ENCODE measurements around the gene LPAR2.

LPAR2 gene

GRCh38 chr19:19642506-19643157 lies 14.6 kb upstream of the LPAR2 start:
- H3K36me3 ChIP-seq (ENCODE audit: control insufficient read depth in 1 of 2, insufficient read depth in 2 of 2, low read length in 2 of 2): peaks cover 51 to 53% of the 10 kb centered on the region in 2 experiments
- peak overlapping the region; percentile 24 for H2BK5ac ChIP-seq (ENCODE audit: low read depth, low read length, poor library complexity)
- H3K27me3 ChIP-seq (ENCODE audit: insufficient read depth, low read length): no peaks in the 10 kb centered on the region
- peak overlapping the region; percentile 83 for H3K9ac ChIP-seq (ENCODE audit: low read length)
- peak overlapping the region; percentile 49 for H3K4ac ChIP-seq (ENCODE audit: low read depth, low read length)
- peak overlapping the region; percentile 73 for H4K8ac ChIP-seq (ENCODE audit: low read depth, low read length)
- peak overlapping the region; percentile 40 for H4K91ac ChIP-seq (ENCODE audit: low read depth, low read length)
- DNase-seq: peak; percentile 20 to 24
- peak overlapping the region; percentile 15 for H2BK120ac ChIP-seq (ENCODE audit: insufficient read depth, low read length, poor library complexity)
- H3K14ac ChIP-seq (ENCODE audit: low read length): peak overlapping the region; percentile 86
- H3K18ac ChIP-seq (ENCODE audit: low read length): peak overlapping the region; percentile 18
- peak overlapping the region; percentile 20 for H4K12ac ChIP-seq (ENCODE audit: low read depth, low read length)
- WGBS (ENCODE audit: extremely low coverage, insufficient coverage, insufficient read length): no CpG with 5 or more reads among the region's 16 CpGs
- H3K27ac ChIP-seq (ENCODE audit: low read depth, low read length): peak overlapping the region; percentile 18
- peak overlapping the region; percentile 85 for H3K4me3 ChIP-seq (ENCODE audit: low read depth, low read length)
- H3K79me2 ChIP-seq (ENCODE audit: control insufficient read depth, insufficient read depth, low read length, poor library complexity): peaks cover 2% of the 10 kb centered on the region
- H3K9me3 ChIP-seq (ENCODE audit: insufficient read depth, low read depth, low read length): no peaks in the 10 kb centered on the region
- peak overlapping the region; percentile 98 for H3K4me2 ChIP-seq (ENCODE audit: low read length)
- H3K23ac ChIP-seq (ENCODE audit: low read length): no peak overlapping the region
- H2AK5ac ChIP-seq (ENCODE audit: low read length): peak overlapping the region; percentile 32
- peaks cover 3 to 5% of the 10 kb centered on the region in 2 experiments for H3K4me1 ChIP-seq (ENCODE audit: control insufficient read depth in 1 of 2, insufficient read depth in 2 of 2, low read length in 2 of 2)
- no peak overlapping the region for H2BK12ac ChIP-seq (ENCODE audit: low read length)
- H2AFZ ChIP-seq (ENCODE audit: insufficient read depth, low read length, poor library complexity): peak overlapping the region; percentile 53
- H3K79me1 ChIP-seq (ENCODE audit: low read length): peaks cover 11% of the 10 kb centered on the region

GRCh38 chr19:19637523-19638251 lies 9.7 kb upstream of the LPAR2 start:
- WGBS (ENCODE audit: extremely low coverage, insufficient coverage, insufficient read length): no CpG with 5 or more reads among the region's 53 CpGs
- no peak overlapping the region for H3K23ac ChIP-seq (ENCODE audit: low read length)
- no peak overlapping the region for H4K12ac ChIP-seq (ENCODE audit: low read depth, low read length)
- H3K79me1 ChIP-seq (ENCODE audit: low read length): peaks cover 2% of the 10 kb centered on the region
- H4K91ac ChIP-seq (ENCODE audit: low read depth, low read length): no peak overlapping the region
- H3K14ac ChIP-seq (ENCODE audit: low read length): no peak overlapping the region
- H2BK5ac ChIP-seq (ENCODE audit: low read depth, low read length, poor library complexity): no peak overlapping the region
- H3K9ac ChIP-seq (ENCODE audit: low read length): no peak overlapping the region
- no peak overlapping the region for H2AK5ac ChIP-seq (ENCODE audit: low read length)
- H3K4ac ChIP-seq (ENCODE audit: low read depth, low read length): no peak overlapping the region
- no peak overlapping the region for H4K8ac ChIP-seq (ENCODE audit: low read depth, low read length)
- H3K36me3 ChIP-seq (ENCODE audit: control insufficient read depth in 1 of 2, insufficient read depth in 2 of 2, low read length in 2 of 2): peaks cover 63 to 67% of the 10 kb centered on the region in 2 experiments
- H3K4me3 ChIP-seq (ENCODE audit: low read depth, low read length): peak overlapping the region; percentile 6
- no peak overlapping the region for H2AFZ ChIP-seq (ENCODE audit: insufficient read depth, low read length, poor library complexity)
- no peak overlapping the region for H3K18ac ChIP-seq (ENCODE audit: low read length)
- H3K27ac ChIP-seq (ENCODE audit: low read depth, low read length): no peak overlapping the region
- H3K4me2 ChIP-seq (ENCODE audit: low read length): no peak overlapping the region
- no peak overlapping the region for H2BK120ac ChIP-seq (ENCODE audit: insufficient read depth, low read length, poor library complexity)
- H3K9me3 ChIP-seq (ENCODE audit: insufficient read depth, low read depth, low read length): no peaks in the 10 kb centered on the region
- no peaks in the 10 kb centered on the region for H3K79me2 ChIP-seq (ENCODE audit: control insufficient read depth, insufficient read depth, low read length, poor library complexity)
- H3K27me3 ChIP-seq (ENCODE audit: insufficient read depth, low read length): no peaks in the 10 kb centered on the region
- peaks cover 3 to 4% of the 10 kb centered on the region in 2 experiments for H3K4me1 ChIP-seq (ENCODE audit: control insufficient read depth in 1 of 2, insufficient read depth in 2 of 2, low read length in 2 of 2)
- DNase-seq: no peak
- no peak overlapping the region for H2BK12ac ChIP-seq (ENCODE audit: low read length)

GRCh38 chr19:19637186-19637522 lies 9.1 kb upstream of the LPAR2 start:
- Histone ChIP-seq H3K9ac (ENCODE audit: low read length) (no peak overlapping the region), H3K23ac (ENCODE audit: low read length) (no peak overlapping the region), H4K8ac (ENCODE audit: low read depth, low read length) (no peak overlapping the region), H3K9me3 (ENCODE audit: insufficient read depth, low read depth, low read length) (no peaks in the 10 kb centered on the region), H2BK12ac (ENCODE audit: low read length) (no peak overlapping the region), H4K12ac (ENCODE audit: low read depth, low read length) (no peak overlapping the region), H3K4me3 (ENCODE audit: low read depth, low read length) (no peak overlapping the region), H3K79me2 (ENCODE audit: control insufficient read depth, insufficient read depth, low read length, poor library complexity) (no peaks in the 10 kb centered on the region), H2BK5ac (ENCODE audit: low read depth, low read length, poor library complexity) (no peak overlapping the region), H3K4ac (ENCODE audit: low read depth, low read length) (no peak overlapping the region), H3K79me1 (ENCODE audit: low read length) (no peaks in the 10 kb centered on the region), H3K18ac (ENCODE audit: low read length) (no peak overlapping the region), H2AK5ac (ENCODE audit: low read length) (no peak overlapping the region), H2BK120ac (ENCODE audit: insufficient read depth, low read length, poor library complexity) (no peak overlapping the region), H4K91ac (ENCODE audit: low read depth, low read length) (no peak overlapping the region), H2AFZ (ENCODE audit: insufficient read depth, low read length, poor library complexity) (no peak overlapping the region), H3K27ac (ENCODE audit: low read depth, low read length) (no peak overlapping the region), H3K4me2 (ENCODE audit: low read length) (no peak overlapping the region), H3K27me3 (ENCODE audit: insufficient read depth, low read length) (no peaks in the 10 kb centered on the region), H3K36me3 (ENCODE audit: control insufficient read depth in 1 of 2, insufficient read depth in 2 of 2, low read length in 2 of 2) (peaks cover 67 to 69% of the 10 kb centered on the region in 2 experiments), H3K14ac (ENCODE audit: low read length) (no peak overlapping the region), H3K4me1 (ENCODE audit: control insufficient read depth in 1 of 2, insufficient read depth in 2 of 2, low read length in 2 of 2) (no peaks in the 10 kb centered on the region)
- WGBS (ENCODE audit: extremely low coverage, insufficient coverage, insufficient read length): no CpG with 5 or more reads among the region's 27 CpGs
- no peak for DNase-seq

GRCh38 chr19:19636573-19637185 lies 8.7 kb upstream of the LPAR2 start:
- H2AK5ac ChIP-seq (ENCODE audit: low read length): no peak overlapping the region
- no peak for DNase-seq
- no peak overlapping the region for H2BK120ac ChIP-seq (ENCODE audit: insufficient read depth, low read length, poor library complexity)
- H3K9me3 ChIP-seq (ENCODE audit: insufficient read depth, low read depth, low read length): no peaks in the 10 kb centered on the region
- peaks cover 66 to 67% of the 10 kb centered on the region in 2 experiments for H3K36me3 ChIP-seq (ENCODE audit: control insufficient read depth in 1 of 2, insufficient read depth in 2 of 2, low read length in 2 of 2)
- no peak overlapping the region for H4K91ac ChIP-seq (ENCODE audit: low read depth, low read length)
- H4K8ac ChIP-seq (ENCODE audit: low read depth, low read length): no peak overlapping the region
- H3K27ac ChIP-seq (ENCODE audit: low read depth, low read length): no peak overlapping the region
- H3K9ac ChIP-seq (ENCODE audit: low read length): no peak overlapping the region
- no peaks in the 10 kb centered on the region for H3K4me1 ChIP-seq (ENCODE audit: control insufficient read depth in 1 of 2, insufficient read depth in 2 of 2, low read length in 2 of 2)
- no peak overlapping the region for H3K23ac ChIP-seq (ENCODE audit: low read length)
- no peak overlapping the region for H3K4me2 ChIP-seq (ENCODE audit: low read length)
- H2BK12ac ChIP-seq (ENCODE audit: low read length): no peak overlapping the region
- WGBS (ENCODE audit: extremely low coverage, insufficient coverage, insufficient read length): no CpG with 5 or more reads among the region's 9 CpGs
- no peak overlapping the region for H3K18ac ChIP-seq (ENCODE audit: low read length)
- H3K14ac ChIP-seq (ENCODE audit: low read length): no peak overlapping the region
- H3K79me1 ChIP-seq (ENCODE audit: low read length): no peaks in the 10 kb centered on the region
- no peak overlapping the region for H3K4ac ChIP-seq (ENCODE audit: low read depth, low read length)
- no peaks in the 10 kb centered on the region for H3K79me2 ChIP-seq (ENCODE audit: control insufficient read depth, insufficient read depth, low read length, poor library complexity)
- H3K4me3 ChIP-seq (ENCODE audit: low read depth, low read length): peak overlapping the region; percentile 46
- no peak overlapping the region for H2AFZ ChIP-seq (ENCODE audit: insufficient read depth, low read length, poor library complexity)
- H2BK5ac ChIP-seq (ENCODE audit: low read depth, low read length, poor library complexity): no peak overlapping the region
- no peaks in the 10 kb centered on the region for H3K27me3 ChIP-seq (ENCODE audit: insufficient read depth, low read length)
- H4K12ac ChIP-seq (ENCODE audit: low read depth, low read length): no peak overlapping the region
